K562 (cell line): ENCODE measurements around the gene CD300E. TPM values are rescaled to one million over a fixed set of nuclear protein-coding genes. Genes with fewer than 3 reads are reported as not detected.
A peak's percentile ranks its signal among the peaks of the same experiment; 100 is the strongest.

Source experiments
- ATAC-seq: fragments of 200-7000 bp; cut with Tn5 transposase; 3 replicates; pipeline ENCODE4 v1.9.1; 2020; ENCODE audit warnings: moderate library complexity
- BruUV-seq: library from RNA; stranded (reverse); fragments of 400-500 nt; replicated peaks from 2 replicates; lab custom pipeline; 2021; lab: Mats Ljungman, UMichigan
- CTCF ChIA-PET: fragments of 300-600 bp; formaldehyde crosslinking; extraction: SDS; loops from one replicate; lab custom pipeline; 2021; ENCODE audit warnings: low intra/inter-chr PET ratio; lab: Yijun Ruan, JAX
- POLR2A ChIA-PET: fragments of 300-600, 350-650 bp; sonication (Branson Sonifier 250); formaldehyde crosslinking; extraction: SDS; loops from one replicate; lab custom pipeline; 2021; ENCODE audit warnings: antibody characterized with exemption, inconsistent platforms; lab: Yijun Ruan, JAX
- DNase-seq, 4 experiments: peaks; one replicate each; pipeline versions ENCODE4 v3.0.0 to v3.0.0-alpha.2; 2011 to 2018; ENCODE audit warnings: low spot score in 3 of 4, mixed read lengths in 3 of 4; ENCODE audit errors: extremely low read depth in 1 of 4
- FAIRE-seq: peaks from 2 replicates; lab custom pipeline; 2011; peaks lifted over from hg19 to GRCh38; lab: Jason Lieb, UNC
- H2AFZ ChIP-seq: 2 replicates; pipeline ENCODE4 v1.6.0; 2011; ENCODE audit warnings: low read depth, low read length, control low read depth, inconsistent platforms
- H3K27ac ChIP-seq: fragments of 200-600 bp; 3 replicates; pipeline ENCODE4 v1.8.0; 2011; ENCODE audit warnings: low read depth, mild to moderate bottlenecking, control low read depth, inconsistent platforms, low read length, moderate library complexity, mixed read lengths; ENCODE audit errors: extremely low read depth
- H3K27me3 ChIP-seq, 2 experiments: fragments of 300-600 bp in 1 of 2; 2 replicates in 1 of 2; 3 replicates in 1 of 2; pipeline versions ENCODE4 v1.6.0 to v1.8.0; 2011; ENCODE audit warnings: inconsistent platforms in 2 of 2, low read length in 2 of 2, mild to moderate bottlenecking in 1 of 2, mixed read lengths in 1 of 2, moderate library complexity in 1 of 2; ENCODE audit not compliant: control insufficient read depth in 2 of 2, insufficient read depth in 2 of 2
- H3K36me3 ChIP-seq: fragments of 300-600 bp; 3 replicates; pipeline ENCODE4 v1.8.0; 2011; ENCODE audit warnings: mild to moderate bottlenecking, low read length, inconsistent platforms; ENCODE audit not compliant: control insufficient read depth, insufficient read depth
- H3K4me1 ChIP-seq, 2 experiments: fragments of 200-600 bp in 1 of 2; replicated peaks in 1 of 2; 2 replicates in 1 of 2; 3 replicates in 1 of 2; pipeline versions ENCODE4 v1.5.1 to v1.8.0; 2011; ENCODE audit warnings: inconsistent platforms in 2 of 2, low read length in 2 of 2, mild to moderate bottlenecking in 1 of 2, mixed read lengths in 1 of 2, moderate library complexity in 1 of 2; ENCODE audit not compliant: control insufficient read depth in 2 of 2, insufficient read depth in 2 of 2
- H3K4me2 ChIP-seq: 2 replicates; pipeline ENCODE4 v1.6.1; 2011; ENCODE audit warnings: low read length, control low read depth, inconsistent platforms, mixed read lengths; ENCODE audit not compliant: insufficient read depth
- H3K4me3 ChIP-seq: fragments of 200-600 bp; sonication (generic), shearing (Covaris generic); 2 replicates; pipeline ENCODE4 v1.5.1; 2016; ENCODE audit warnings: control low read depth, inconsistent platforms
- H3K79me2 ChIP-seq: fragments of 200-600 bp; 3 replicates; pipeline ENCODE4 v1.8.0; 2011; ENCODE audit warnings: low read length, inconsistent platforms; ENCODE audit not compliant: control insufficient read depth, insufficient read depth
- H3K9ac ChIP-seq, 2 experiments: 2 replicates each; pipeline versions ENCODE4 v1.6.0 to v1.6.1; 2011; ENCODE audit warnings: low read depth in 2 of 2, low read length in 2 of 2, control low read depth in 1 of 2, inconsistent platforms in 1 of 2, mild to moderate bottlenecking in 1 of 2, mixed read lengths in 1 of 2; ENCODE audit not compliant: insufficient read depth in 1 of 2
- H3K9me1 ChIP-seq: one replicate; pipeline ENCODE4 v1.6.0; 2011; ENCODE audit warnings: inconsistent platforms, mild to moderate bottlenecking, low read length, moderate library complexity; ENCODE audit not compliant: control insufficient read depth, insufficient read depth
- H3K9me3 ChIP-seq: replicated peaks from 2 replicates; pipeline ENCODE4 v1.5.1; 2011; ENCODE audit warnings: low read depth, low read length, inconsistent platforms; ENCODE audit not compliant: control insufficient read depth, insufficient read depth
- H4K20me1 ChIP-seq: replicated peaks from 2 replicates; pipeline ENCODE4 v1.6.1; 2011; ENCODE audit warnings: low read length, inconsistent platforms, mixed read lengths; ENCODE audit not compliant: control insufficient read depth, insufficient read depth
- BRF1 ChIP-seq: IDR thresholded peaks from 3 replicates; pipeline ENCODE4 v1.6.1; 2011; ENCODE audit warnings: borderline replicate concordance, mild to moderate bottlenecking; ENCODE audit not compliant: insufficient read length; ENCODE audit errors: extremely low read depth
- CBX2 ChIP-seq: fragments of 200-600 bp; sonication (generic); IDR thresholded peaks from one replicate; pipeline ENCODE4 v1.6.1; 2012; ENCODE audit warnings: mild to moderate bottlenecking, low read length, inconsistent platforms; ENCODE audit not compliant: insufficient read depth, poor library complexity, severe bottlenecking
- CC2D1A ChIP-seq: fragments of 450-650 bp; IDR thresholded peaks from 2 replicates; pipeline ENCODE4 v1.6.1; 2017; ENCODE audit warnings: mild to moderate bottlenecking
- FOSL1 ChIP-seq: fragments of 200-800 bp; sonication (Bioruptor generic); conservative IDR thresholded peaks from 2 replicates; pipeline ENCODE4 v1.6.1; 2016; ENCODE audit warnings: missing genetic modification characterization, missing compliant biosample characterization
- FOXO4 ChIP-seq: fragments of 450-650 bp; formaldehyde crosslinking; IDR thresholded peaks from 2 replicates; pipeline ENCODE4 v1.4.0; 2020; ENCODE audit warnings: mild to moderate bottlenecking, moderate library complexity
- HNRNPLL ChIP-seq: fragments of 200-400 bp; formaldehyde crosslinking; IDR thresholded peaks from 2 replicates; pipeline ENCODE4 v1.6.1; 2017; ENCODE audit warnings: low read length, low read depth, mild to moderate bottlenecking; ENCODE audit not compliant: poor library complexity, severe bottlenecking
- HSF4 ChIP-seq: fragments of 250-450 bp; sonication (Bioruptor Pico); IDR thresholded peaks from 2 replicates; pipeline ENCODE4 v2.1.2; 2022; ENCODE audit warnings: mild to moderate bottlenecking, moderate library complexity, borderline replicate concordance
- MAFK ChIP-seq: IDR thresholded peaks from 2 replicates; pipeline ENCODE4 v1.6.1; 2011; ENCODE audit warnings: low read length, improper control_type of control experiment
- PHF21A ChIP-seq: fragments of 450-650 bp; IDR thresholded peaks from 2 replicates; pipeline ENCODE4 v1.6.1; 2017; ENCODE audit warnings: low read depth, borderline replicate concordance
- RBM22 ChIP-seq: fragments of 200-400 bp; formaldehyde crosslinking; IDR thresholded peaks from 2 replicates; pipeline ENCODE4 v1.6.1; 2018; ENCODE audit warnings: low read length, low read depth; ENCODE audit not compliant: poor library complexity, severe bottlenecking
- THRAP3 ChIP-seq: fragments of 450-650 bp; IDR thresholded peaks from 2 replicates; pipeline ENCODE4 v1.6.1; 2016; ENCODE audit warnings: mild to moderate bottlenecking, inconsistent platforms, borderline replicate concordance
- ZNF778 ChIP-seq: fragments of 450-650 bp; formaldehyde crosslinking; IDR thresholded peaks from 2 replicates; pipeline ENCODE4 v1.4.0; 2020; ENCODE audit warnings: mild to moderate bottlenecking, moderate library complexity
- WGBS: fragments of 100-300 bp; shearing (Covaris generic); methylation state at CpG from one replicate; pipeline ENCODE4 v1.1.6; 2016; ENCODE audit warnings: low coverage, mixed read lengths; ENCODE audit not compliant: insufficient coverage; ENCODE audit errors: missing lambda C conversion rate; 5-methylcytosine and 5-hydroxymethylcytosine counted together
- in situ Hi-C: fragments of 300-500 bp; cut with MboI; formaldehyde crosslinking; loops from 4 replicates; pipeline ENCODE4 v1.15.0; 2018; ENCODE audit warnings: inconsistent platforms, mixed read lengths
- intact Hi-C: fragments of 100-400 bp; cut with micrococcal nuclease; formaldehyde crosslinking; loops from 2 replicates; pipeline ENCODE4 v1.14.2; 2022
- polyA plus RNA-seq, 8 experiments: library from polyadenylated mRNA; depleted of rRNA in 4 of 8; stranded (reverse) in 5 of 8; unstranded in 3 of 8; fragments of >200 nt; fragmentation: Nextera tagmentation in 2 of 8; fragmentation: Illumina TruSeq in 1 of 8; extraction: Ambion mirVana in 2 of 8; extraction: Trizol in 1 of 8; gene quantifications; 2 replicates each; pipeline versions ENCODE4 v1.2.1 to v1.2.3, GENCODE V29; 2011 to 2014; ENCODE audit warnings: inconsistent platforms in 1 of 8, missing spikeins in 1 of 8
- total RNA-seq, 7 experiments: library from RNA; depleted of rRNA in 6 of 7; stranded (reverse); fragments of >200 nt in 6 of 7; fragmentation: Illumina TruSeq in 2 of 7; extraction: Trizol in 2 of 7; gene quantifications; 2 replicates each; pipeline versions ENCODE4 v1.2.1 to v1.2.3, GENCODE V29; 2011 to 2021; ENCODE audit warnings: low replicate concordance in 1 of 7
- TF ChIP-seq, protein P1 (sequence below), 2 experiments: fragments of 450-650 bp; conservative IDR thresholded peaks; 2 replicates each; pipeline ENCODE4 v1.6.1; 2017; ENCODE audit warnings: mild to moderate bottlenecking in 2 of 2, moderate library complexity in 2 of 2
- TF ChIP-seq, protein P2 (sequence below): fragments of 450-650 bp; IDR thresholded peaks from 2 replicates; pipeline ENCODE4 v1.6.1; 2016; ENCODE audit warnings: missing biosample characterization, missing genetic modification characterization
- TF ChIP-seq, protein P3 (sequence below): IDR thresholded peaks from 2 replicates; pipeline ENCODE4 v1.6.1; 2016; ENCODE audit warnings: missing genetic modification characterization, missing compliant biosample characterization

Gene CD300E
- total and polyA plus RNA-seq, 9 of the 15 experiments (the other 6 are each of a cell fraction or from before 2014, with no cell fraction given): not detected

DNA sequence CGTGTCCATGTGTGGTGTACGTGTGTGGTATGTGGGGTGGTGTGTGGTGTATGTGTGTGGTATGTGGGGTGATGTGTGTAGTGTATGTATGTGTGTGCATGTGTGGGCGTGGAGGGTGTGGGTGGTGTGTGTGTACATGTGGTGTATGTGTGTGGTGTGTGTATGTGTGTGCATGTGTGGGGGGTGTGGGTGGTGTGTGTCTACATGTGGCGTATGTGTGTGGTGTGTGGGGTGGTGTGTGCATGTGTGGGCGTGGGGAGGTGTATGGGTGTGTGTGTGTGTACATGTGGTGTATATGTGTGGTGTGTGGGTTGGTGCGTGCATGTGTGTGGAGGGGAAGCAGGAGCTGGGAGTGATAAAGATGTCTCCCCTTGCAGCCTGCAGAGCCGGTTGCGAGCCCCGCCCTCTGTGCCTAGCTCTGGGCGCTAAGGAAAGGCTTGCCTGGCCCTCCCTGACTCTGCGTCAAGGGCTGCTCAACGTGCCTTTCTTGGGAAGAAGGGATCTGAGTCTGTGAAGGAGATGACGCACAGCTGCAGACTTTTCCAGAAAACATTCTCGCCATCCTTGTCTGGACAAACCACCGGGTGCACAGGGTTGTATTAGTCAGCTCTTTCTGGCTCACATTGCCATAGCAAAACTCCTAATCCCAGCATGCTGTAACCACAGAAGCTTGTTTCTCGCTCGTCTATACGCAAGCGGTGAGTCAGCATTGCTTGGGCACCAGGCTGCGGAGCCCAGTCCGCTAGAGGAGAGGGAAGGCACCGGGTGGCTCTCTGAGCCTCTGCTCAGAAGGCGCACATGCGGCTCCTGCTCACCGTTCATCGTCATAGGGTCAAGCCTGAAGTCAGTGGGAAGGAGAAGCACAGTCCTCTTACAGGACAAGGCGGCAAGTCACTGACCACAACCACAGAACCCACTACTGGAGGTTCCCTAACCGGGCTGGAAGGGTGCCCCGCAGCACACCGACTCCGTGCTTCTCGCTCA is 54.2 kb downstream of the CD300E start:
- 3% methylated on average over 32 of the region's 32 CpGs for WGBS
- TF ChIP-seq BRF1 (no peak), THRAP3 (no peak), FOXO4 (no peak), CBX2 (no peak), ZNF778 (CRISPR knock-in tag) (no peak), MAFK (peak; percentile 38; the same call in 1 of the 2 replicates), FOSL1 (tag) (peak; percentile 77), HNRNPLL (no peak), CC2D1A (no peak), RBM22 (no peak), HSF4 (CRISPR knock-in tag) (no peak), PHF21A (no peak)
- TF ChIP-seq, protein P1, sequence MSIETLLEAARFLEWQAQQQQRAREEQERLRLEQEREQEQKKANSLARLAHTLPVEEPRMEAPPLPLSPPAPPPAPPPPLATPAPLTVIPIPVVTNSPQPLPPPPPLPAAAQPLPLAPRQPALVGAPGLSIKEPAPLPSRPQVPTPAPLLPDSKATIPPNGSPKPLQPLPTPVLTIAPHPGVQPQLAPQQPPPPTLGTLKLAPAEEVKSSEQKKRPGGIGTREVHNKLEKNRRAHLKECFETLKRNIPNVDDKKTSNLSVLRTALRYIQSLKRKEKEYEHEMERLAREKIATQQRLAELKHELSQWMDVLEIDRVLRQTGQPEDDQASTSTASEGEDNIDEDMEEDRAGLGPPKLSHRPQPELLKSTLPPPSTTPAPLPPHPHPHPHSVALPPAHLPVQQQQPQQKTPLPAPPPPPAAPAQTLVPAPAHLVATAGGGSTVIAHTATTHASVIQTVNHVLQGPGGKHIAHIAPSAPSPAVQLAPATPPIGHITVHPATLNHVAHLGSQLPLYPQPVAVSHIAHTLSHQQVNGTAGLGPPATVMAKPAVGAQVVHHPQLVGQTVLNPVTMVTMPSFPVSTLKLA (conservative IDR thresholded peaks at IDR 0.05): no peak
- TF ChIP-seq, protein P2, sequence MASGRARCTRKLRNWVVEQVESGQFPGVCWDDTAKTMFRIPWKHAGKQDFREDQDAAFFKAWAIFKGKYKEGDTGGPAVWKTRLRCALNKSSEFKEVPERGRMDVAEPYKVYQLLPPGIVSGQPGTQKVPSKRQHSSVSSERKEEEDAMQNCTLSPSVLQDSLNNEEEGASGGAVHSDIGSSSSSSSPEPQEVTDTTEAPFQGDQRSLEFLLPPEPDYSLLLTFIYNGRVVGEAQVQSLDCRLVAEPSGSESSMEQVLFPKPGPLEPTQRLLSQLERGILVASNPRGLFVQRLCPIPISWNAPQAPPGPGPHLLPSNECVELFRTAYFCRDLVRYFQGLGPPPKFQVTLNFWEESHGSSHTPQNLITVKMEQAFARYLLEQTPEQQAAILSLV (tag): no peak
- TF ChIP-seq, protein P3, sequence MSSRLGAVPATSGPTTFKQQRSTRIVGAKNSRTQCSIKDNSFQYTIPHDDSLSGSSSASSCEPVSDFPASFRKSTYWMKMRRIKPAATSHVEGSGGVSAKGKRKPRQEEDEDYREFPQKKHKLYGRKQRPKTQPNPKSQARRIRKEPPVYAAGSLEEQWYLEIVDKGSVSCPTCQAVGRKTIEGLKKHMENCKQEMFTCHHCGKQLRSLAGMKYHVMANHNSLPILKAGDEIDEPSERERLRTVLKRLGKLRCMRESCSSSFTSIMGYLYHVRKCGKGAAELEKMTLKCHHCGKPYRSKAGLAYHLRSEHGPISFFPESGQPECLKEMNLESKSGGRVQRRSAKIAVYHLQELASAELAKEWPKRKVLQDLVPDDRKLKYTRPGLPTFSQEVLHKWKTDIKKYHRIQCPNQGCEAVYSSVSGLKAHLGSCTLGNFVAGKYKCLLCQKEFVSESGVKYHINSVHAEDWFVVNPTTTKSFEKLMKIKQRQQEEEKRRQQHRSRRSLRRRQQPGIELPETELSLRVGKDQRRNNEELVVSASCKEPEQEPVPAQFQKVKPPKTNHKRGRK: no peak

More for the DNA sequence above, 54.2 kb downstream of the CD300E start:
- Histone ChIP-seq H3K4me1 (no peaks in the 10 kb centered on the region), H3K9me1 (no peaks in the 10 kb centered on the region), H3K4me3 (no peak overlapping the region), H2AFZ (no peak overlapping the region), H4K20me1 (peaks cover 4% of the 10 kb centered on the region; the same call in 1 of the 2 replicates), H3K4me2 (no peak overlapping the region), H3K79me2 (no peaks in the 10 kb centered on the region), H3K9me3 (no peaks in the 10 kb centered on the region), H3K27me3 (peaks cover 0 to 31% of the 10 kb centered on the region in 2 experiments; a peak in 3 of 5 replicates), H3K36me3 (no peaks in the 10 kb centered on the region), H3K9ac (no peak overlapping the region; a peak in 1 of 4 replicates), H3K27ac (no peak overlapping the region)
- peak; percentile 44 for ATAC-seq
- in situ Hi-C loops: no loop called here
- ChIA-PET POLR2A (interaction anchor here (0.5 to 0.7 kb wide), 3 partner anchors 15 to 106 kb away, joined by 3 read pairs; no protein-coding TSS in a partner anchor), CTCF (no interaction called here)
- FAIRE-seq: no peak
- BruUV-seq: no TSS peak
- intact Hi-C loops: no loop called here
- peak in 1 of 4 experiments; percentile 21 for DNase-seq
